ENCODE measurements around the gene LRRC45. TPM values are rescaled to one million over a fixed set of nuclear protein-coding genes. Genes with fewer than 3 reads are reported as not detected.

Gene LRRC45
- total and polyA plus RNA-seq, 2 donors (not counting 3 experiments of a cell fraction or from before 2014, with no cell fraction given): 7.6 to 22.9 TPM

DNA sequence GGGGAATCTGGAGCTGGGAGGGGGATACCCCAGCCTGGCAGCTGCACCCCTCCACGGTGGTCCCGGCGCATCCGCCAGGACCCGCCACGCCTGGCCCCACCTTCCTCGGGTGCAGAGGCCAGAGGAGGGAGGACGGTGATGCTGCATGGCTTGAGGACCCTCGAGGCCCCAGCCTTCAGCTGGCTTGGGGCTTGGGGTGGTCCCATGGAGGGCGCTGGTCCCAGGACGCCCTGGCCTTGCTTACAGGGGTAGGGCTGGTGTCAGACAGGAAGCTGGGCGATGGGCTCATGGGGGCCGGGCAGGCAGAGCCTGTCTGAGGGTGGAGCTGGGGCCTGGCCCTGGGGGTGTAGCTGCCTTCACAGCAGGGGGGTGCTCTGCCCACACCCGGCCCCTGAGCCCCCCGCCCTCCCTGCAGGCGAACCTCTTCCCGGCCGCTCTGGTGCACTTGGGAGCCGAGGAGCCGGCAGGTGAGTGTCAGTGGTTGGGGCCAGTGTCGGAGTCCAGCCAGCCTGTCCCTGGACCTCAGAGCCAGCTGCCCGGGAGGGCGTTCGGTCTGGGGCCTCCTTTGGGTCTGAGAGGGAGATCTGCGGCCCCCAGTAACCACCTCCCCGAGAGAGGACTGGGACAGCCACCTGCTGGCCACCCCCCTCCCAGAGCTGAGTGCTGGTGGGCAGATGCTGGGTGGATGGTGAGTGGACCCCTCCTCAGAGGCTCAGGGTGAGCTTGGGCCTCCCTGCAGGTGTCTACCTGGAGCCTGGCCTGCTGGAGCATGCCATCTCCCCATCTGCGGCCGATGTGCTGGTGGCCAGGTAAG lies 6.8 kb upstream of the LRRC45 start:
- no peaks in the 10 kb centered on the region for H4K20me1 ChIP-seq (replicated peaks; ENCODE audit: control insufficient read depth, extremely low read depth, insufficient read depth, low read length)
- H3K4me3 ChIP-seq (replicated peaks in 1 of 3; ENCODE audit: insufficient read depth in 1 of 3, low read depth in 1 of 3, low read length in 3 of 3): no peak overlapping the region
- FAIRE-seq (no peak), DNase-seq (ENCODE audit: low read depth, low spot score) (no peak)
- no peaks in the 10 kb centered on the region for H3K36me3 ChIP-seq (ENCODE audit: control insufficient read depth in 2 of 2, extremely low read depth in 1 of 2, insufficient read depth in 2 of 2, low read length in 2 of 2)
- H3K9ac ChIP-seq (replicated peaks; ENCODE audit: extremely low read depth, insufficient read depth, low read length): no peak overlapping the region
- H3K27ac ChIP-seq (ENCODE audit: insufficient read depth, low read depth, low read length): no peak overlapping the region
- no peak overlapping the region for H3K4me2 ChIP-seq (ENCODE audit: insufficient read depth, low read length)
- BruUV-seq (replicated peaks): no TSS peak
- TF ChIP-seq POLR2A (IDR thresholded peaks at IDR 0.05; ENCODE audit: low read depth, low read length): no peak
- TF ChIP-seq CTCF (IDR thresholded peaks at IDR 0.05; ENCODE audit: extremely low read depth in 1 of 2, insufficient read depth in 1 of 2, low read depth in 1 of 2, low read length in 2 of 2): no peak
- TF ChIP-seq JUN (IDR thresholded peaks at IDR 0.05; ENCODE audit: borderline replicate concordance, insufficient read depth, insufficient read length, low read depth): no peak
- TF ChIP-seq POLR2AphosphoS5 (IDR thresholded peaks at IDR 0.05; ENCODE audit: insufficient read depth, low read depth, low read length): no peak
- no peak for TF ChIP-seq EZH2 (IDR thresholded peaks at IDR 0.05; ENCODE audit: borderline replicate concordance, low read depth, low read length, severe bottlenecking)
- no peak for TF ChIP-seq MAX (IDR thresholded peaks at IDR 0.05; ENCODE audit: insufficient read depth, insufficient read length)
- no peak for TF ChIP-seq GATA2 (IDR thresholded peaks at IDR 0.05; ENCODE audit: insufficient read depth, insufficient read length, low read depth, low read length)
- no peak for TF ChIP-seq FOS (IDR thresholded peaks at IDR 0.05; ENCODE audit: borderline replicate concordance, insufficient read depth, low read length)
- no peak for TF ChIP-seq MYC (IDR thresholded peaks at IDR 0.05; ENCODE audit: low read depth, low read length)
- no peaks in the 10 kb centered on the region for H3K9me1 ChIP-seq (replicated peaks; ENCODE audit: control insufficient read depth, extremely low read depth, insufficient read depth, low read length)
- no peaks in the 10 kb centered on the region for H3K27me3 ChIP-seq (ENCODE audit: control insufficient read depth in 2 of 2, insufficient read depth in 2 of 2, low read length in 2 of 2)
- intact Hi-C loops (cut with micrococcal nuclease): no loop called here
- ChIA-PET CTCF (interaction anchor here (2.6 to 9.1 kb wide), 2 partner anchors 12 to 56 kb away, joined by 8 to 345 read pairs; partner anchors contain the start of gene NOTUM), POLR2A (no interaction called here)
- dilution Hi-C loops (cut with MboI; ENCODE audit: extremely low pct_ligation_motif_present, low sequenced_read_pairs): no loop called here
- no peaks in the 10 kb centered on the region for H3K9me3 ChIP-seq (replicated peaks; ENCODE audit: control insufficient read depth, insufficient read depth, low read length)
- no peak overlapping the region for H2AFZ ChIP-seq (ENCODE audit: low read depth, low read length)
- no peaks in the 10 kb centered on the region for H3K4me1 ChIP-seq (ENCODE audit: control insufficient read depth, extremely low read depth, insufficient read depth, low read length)
- no peaks in the 10 kb centered on the region for H3K79me2 ChIP-seq (ENCODE audit: control insufficient read depth, insufficient read depth, low read length)

Data from endothelial cell of umbilical vein (primary cell).